Neural progenitor cell (in vitro differentiated cells): ENCODE measurements around the gene SLC2A14. TPM values are rescaled to one million over a fixed set of nuclear protein-coding genes. Genes with fewer than 3 reads are reported as not detected.
"Not testable (repeated sequence)": the region's sequence is repeated elsewhere in the genome, so short reads cannot be mapped to it uniquely, and the experiment has no call there.

Experiments
- DNase-seq: peaks from one replicate; pipeline ENCODE4 v3.0.0-alpha.2; 2016; ENCODE audit warnings: low spot score
- H2AFZ ChIP-seq: fragments of 200-600 bp; sonication (generic); replicated peaks from 2 replicates; pipeline ENCODE4 v1.6.1; 2016; ENCODE audit warnings: antibody characterized with exemption
- H3F3A ChIP-seq: fragments of 200-600 bp; sonication (generic); 2 replicates; pipeline ENCODE4 v1.6.1; 2016; ENCODE audit warnings: antibody characterized with exemption, low read depth
- H3K27ac ChIP-seq: fragments of 200-600 bp; sonication (generic); 2 replicates; pipeline ENCODE4 v1.5.1; 2016; ENCODE audit warnings: mild to moderate bottlenecking
- H3K27me3 ChIP-seq: fragments of 200-600 bp; sonication (generic); 2 replicates; pipeline ENCODE4 v1.6.1; 2016; ENCODE audit warnings: mild to moderate bottlenecking, moderate library complexity
- H3K36me3 ChIP-seq: fragments of 200-600 bp; sonication (generic); 2 replicates; pipeline ENCODE4 v1.5.1; 2016
- H3K4me1 ChIP-seq: fragments of 200-600 bp; sonication (generic); 2 replicates; pipeline ENCODE4 v1.6.1; 2016; ENCODE audit warnings: mixed run types
- H3K4me2 ChIP-seq: fragments of 200-600 bp; sonication (generic); 2 replicates; pipeline ENCODE4 v1.6.1; 2016
- H3K4me3 ChIP-seq: fragments of 200-600 bp; sonication (generic); 2 replicates; pipeline ENCODE4 v1.5.1; 2016
- H3K79me2 ChIP-seq: fragments of 200-600 bp; sonication (generic); 2 replicates; pipeline ENCODE4 v1.6.1; 2016; ENCODE audit warnings: low read depth
- H3K9ac ChIP-seq: fragments of 200-600 bp; sonication (generic); 2 replicates; pipeline ENCODE4 v1.6.1; 2016
- H3K9me3 ChIP-seq: fragments of 200-600 bp; sonication (generic); 2 replicates; pipeline ENCODE4 v1.5.1; 2016; ENCODE audit warnings: low read depth
- H4K20me1 ChIP-seq: fragments of 200-600 bp; sonication (generic); 2 replicates; pipeline ENCODE4 v1.6.1; 2016; ENCODE audit warnings: low read depth
- H3K27ac Mint-ChIP-seq: 3 replicates; pipeline ENCODE4 v1.8.0; 2021; ENCODE audit warnings: mixed read lengths
- H3K27me3 Mint-ChIP-seq: 2 replicates; pipeline ENCODE4 v1.8.0; 2022; ENCODE audit warnings: low read depth, mild to moderate bottlenecking, inconsistent platforms, moderate library complexity, mixed read lengths; ENCODE audit not compliant: insufficient read depth
- H3K36me3 Mint-ChIP-seq: 3 replicates; pipeline ENCODE4 v1.8.0; 2021; ENCODE audit warnings: mixed read lengths
- H3K4me1 Mint-ChIP-seq: 3 replicates; pipeline ENCODE4 v1.8.0; 2021; ENCODE audit warnings: mixed read lengths
- H3K4me3 Mint-ChIP-seq: 3 replicates; pipeline ENCODE4 v1.8.0; 2021; ENCODE audit warnings: mild to moderate bottlenecking, moderate library complexity, mixed read lengths
- H3K9me3 Mint-ChIP-seq: 3 replicates; pipeline ENCODE4 v1.8.0; 2020; ENCODE audit warnings: mixed read lengths
- total RNA-seq: library from RNA; depleted of rRNA; stranded (reverse); fragments of >200 nt; gene quantifications from 2 replicates; pipeline ENCODE4 v1.2.3, GENCODE V29; 2015; ENCODE audit warnings: low replicate concordance
- TF ChIP-seq, protein P1 (sequence below): fragments of 200-600 bp; sonication (generic); IDR thresholded peaks from 2 replicates; pipeline ENCODE4 v1.5.1; 2017; ENCODE audit warnings: antibody characterized with exemption, mild to moderate bottlenecking

The SLC2A14 gene
- total RNA-seq, 1 donor from 2014 or later, result 0.49 TPM

DNA sequence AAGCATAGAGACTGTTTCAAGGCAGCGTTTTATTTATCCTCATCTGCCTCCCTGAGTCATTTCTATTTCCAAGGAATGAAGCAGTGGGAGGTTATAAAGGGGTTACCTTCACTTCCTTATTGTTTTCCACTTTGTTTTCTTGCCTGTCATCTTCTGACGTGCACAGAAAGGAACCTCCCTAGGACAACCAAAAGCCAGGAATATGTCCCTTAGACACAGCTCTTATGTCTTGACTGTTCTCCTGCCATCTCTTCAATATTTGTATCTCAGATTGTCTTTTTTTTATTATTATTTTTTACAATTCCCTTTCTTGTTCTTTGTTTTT is 24.7 kb downstream of the SLC2A14 start:
- H3K9me3 ChIP-seq, H3K79me2 ChIP-seq, H3K27me3 ChIP-seq, H3K27ac Mint-ChIP-seq, H3K4me3 ChIP-seq, H3K36me3 Mint-ChIP-seq, H3K27ac ChIP-seq, H3K27me3 Mint-ChIP-seq, H3K4me3 Mint-ChIP-seq, H2AFZ ChIP-seq, H3K4me2 ChIP-seq, H3K9ac ChIP-seq, H3K9me3 Mint-ChIP-seq, DNase-seq, H3K36me3 ChIP-seq, H4K20me1 ChIP-seq: not testable (repeated sequence)
- peaks cover 30% of the 10 kb centered on the region for H3K4me1 ChIP-seq
- peaks cover 16% of the 10 kb centered on the region for H3F3A ChIP-seq
- H3K4me1 Mint-ChIP-seq, result peaks cover 29% of the 10 kb centered on the region

DNA sequence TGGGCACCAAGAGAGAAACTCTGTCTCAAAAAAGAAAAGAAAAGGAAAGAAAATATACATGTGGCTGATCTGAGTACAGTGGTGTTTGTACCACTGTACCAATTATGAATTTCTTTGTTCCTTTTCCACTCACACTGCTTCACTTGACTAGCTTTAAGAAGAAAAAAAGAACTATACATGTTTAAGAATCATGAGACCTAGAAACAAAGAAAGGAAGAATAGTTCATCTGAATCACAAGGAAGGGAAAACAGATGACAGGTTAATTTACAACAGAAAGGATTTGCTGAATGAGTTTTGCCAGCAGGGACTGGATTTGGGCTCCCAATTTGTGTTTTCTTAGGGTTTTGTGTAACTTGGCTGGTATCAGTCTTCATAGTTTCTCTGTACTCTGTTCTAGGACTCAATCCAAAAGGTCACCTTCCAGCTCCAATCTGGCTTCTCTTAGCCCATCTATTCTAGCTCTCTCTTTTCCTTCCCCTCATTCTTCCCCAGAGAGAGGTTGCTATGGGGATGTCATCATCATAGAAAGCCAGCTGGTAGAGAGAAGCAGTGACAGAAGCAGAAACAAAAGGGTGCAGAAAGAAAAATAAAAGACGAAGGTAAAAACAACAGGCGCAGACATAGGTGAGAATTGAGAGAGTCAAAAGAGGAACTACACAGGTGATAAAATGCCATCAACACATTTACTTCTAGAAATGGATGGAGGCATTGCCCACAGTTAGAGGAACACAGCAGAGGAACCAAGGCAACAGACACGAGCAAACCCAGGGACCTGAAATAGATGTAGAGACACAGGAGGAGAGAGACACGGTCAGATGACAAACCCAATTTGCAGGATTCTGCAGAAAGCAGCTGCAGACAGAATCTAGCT is 25.3 kb downstream of the SLC2A14 start:
- not testable (repeated sequence) for H3K27me3 Mint-ChIP-seq, H3K9ac ChIP-seq, H3K79me2 ChIP-seq, H4K20me1 ChIP-seq, H3K4me3 Mint-ChIP-seq, H3K27ac Mint-ChIP-seq, H3K36me3 Mint-ChIP-seq, H3K36me3 ChIP-seq, H3K27me3 ChIP-seq, H3K27ac ChIP-seq, H3K9me3 ChIP-seq, H3K9me3 Mint-ChIP-seq, DNase-seq, H3K4me3 ChIP-seq
- Histone ChIP-seq H3F3A (peaks cover 14% of the 10 kb centered on the region), H3K4me1 (peaks cover 24% of the 10 kb centered on the region), H3K4me2 (peak overlapping the region; percentile 43), H2AFZ (peak overlapping the region; percentile 33)
- peaks cover 27% of the 10 kb centered on the region for H3K4me1 Mint-ChIP-seq

DNA sequence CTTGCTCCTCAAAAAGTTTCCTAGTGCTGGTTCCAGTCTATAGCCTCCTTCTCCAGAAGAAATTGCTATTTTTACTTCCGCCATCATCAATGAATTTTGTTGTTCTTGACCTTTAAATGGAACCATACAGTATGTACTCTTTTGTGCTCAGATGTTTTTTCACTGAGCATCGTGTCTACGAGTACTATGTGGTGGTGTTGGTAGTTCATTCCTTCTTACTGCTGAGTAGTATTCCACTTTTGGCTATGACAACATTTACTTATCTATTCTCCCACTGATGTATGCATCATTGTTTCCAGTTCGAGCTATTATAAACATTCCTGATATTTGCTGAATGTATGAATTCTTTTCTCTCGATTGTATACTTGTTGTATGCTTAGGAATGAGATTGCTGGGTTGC is 28.6 kb downstream of the SLC2A14 start:
- Mint-ChIP-seq H3K9me3 (no peaks in the 10 kb centered on the region), H3K27me3 (peaks cover 3% of the 10 kb centered on the region), H3K4me1 (peaks cover 12% of the 10 kb centered on the region), H3K27ac (no peak overlapping the region), H3K4me3 (no peak overlapping the region), H3K36me3 (peaks cover 2% of the 10 kb centered on the region)
- H3K79me2 ChIP-seq, result no peaks in the 10 kb centered on the region
- peaks cover 5% of the 10 kb centered on the region for H3K4me1 ChIP-seq
- no peak overlapping the region for H2AFZ ChIP-seq
- TF ChIP-seq, protein P1, sequence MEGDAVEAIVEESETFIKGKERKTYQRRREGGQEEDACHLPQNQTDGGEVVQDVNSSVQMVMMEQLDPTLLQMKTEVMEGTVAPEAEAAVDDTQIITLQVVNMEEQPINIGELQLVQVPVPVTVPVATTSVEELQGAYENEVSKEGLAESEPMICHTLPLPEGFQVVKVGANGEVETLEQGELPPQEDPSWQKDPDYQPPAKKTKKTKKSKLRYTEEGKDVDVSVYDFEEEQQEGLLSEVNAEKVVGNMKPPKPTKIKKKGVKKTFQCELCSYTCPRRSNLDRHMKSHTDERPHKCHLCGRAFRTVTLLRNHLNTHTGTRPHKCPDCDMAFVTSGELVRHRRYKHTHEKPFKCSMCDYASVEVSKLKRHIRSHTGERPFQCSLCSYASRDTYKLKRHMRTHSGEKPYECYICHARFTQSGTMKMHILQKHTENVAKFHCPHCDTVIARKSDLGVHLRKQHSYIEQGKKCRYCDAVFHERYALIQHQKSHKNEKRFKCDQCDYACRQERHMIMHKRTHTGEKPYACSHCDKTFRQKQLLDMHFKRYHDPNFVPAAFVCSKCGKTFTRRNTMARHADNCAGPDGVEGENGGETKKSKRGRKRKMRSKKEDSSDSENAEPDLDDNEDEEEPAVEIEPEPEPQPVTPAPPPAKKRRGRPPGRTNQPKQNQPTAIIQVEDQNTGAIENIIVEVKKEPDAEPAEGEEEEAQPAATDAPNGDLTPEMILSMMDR, result no peak
- no peak for DNase-seq
- H3K27me3 ChIP-seq, result no peaks in the 10 kb centered on the region
- H3K9me3 ChIP-seq, result no peaks in the 10 kb centered on the region
- H4K20me1 ChIP-seq, result no peaks in the 10 kb centered on the region
- H3K4me3 ChIP-seq, result no peak overlapping the region
- no peak overlapping the region for H3K9ac ChIP-seq
- peaks cover 7% of the 10 kb centered on the region for H3F3A ChIP-seq
- H3K27ac ChIP-seq, result no peak overlapping the region
- no peak overlapping the region for H3K4me2 ChIP-seq
- no peaks in the 10 kb centered on the region for H3K36me3 ChIP-seq

DNA sequence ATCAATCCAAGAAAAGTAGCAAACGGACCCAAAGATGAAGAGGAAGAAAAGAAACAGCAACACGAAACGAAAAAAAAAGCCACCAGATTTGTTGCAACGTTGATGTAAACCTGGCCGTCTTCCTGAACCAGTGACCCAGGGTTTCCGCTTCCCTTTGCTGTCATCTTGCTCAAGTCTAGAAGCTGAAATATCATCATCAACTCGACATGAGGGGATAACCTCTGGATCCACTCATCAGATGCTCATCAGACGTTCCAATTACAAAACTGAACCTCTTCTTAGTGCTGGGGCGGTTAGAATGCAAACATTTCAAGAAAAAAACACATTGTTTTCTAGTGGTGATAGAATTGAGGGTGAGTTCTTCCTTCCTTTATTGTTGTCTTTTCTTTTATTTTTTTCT is 29.1 kb downstream of the SLC2A14 start:
- H3K9ac ChIP-seq, H3K36me3 Mint-ChIP-seq, H3K27me3 Mint-ChIP-seq, H3K9me3 Mint-ChIP-seq, H3K27ac Mint-ChIP-seq, H3K27ac ChIP-seq, H3K4me1 ChIP-seq, H3K4me3 ChIP-seq, H4K20me1 ChIP-seq, DNase-seq, H2AFZ ChIP-seq, H3K4me3 Mint-ChIP-seq, H3F3A ChIP-seq, H3K79me2 ChIP-seq, H3K36me3 ChIP-seq, H3K9me3 ChIP-seq, H3K4me2 ChIP-seq, H3K27me3 ChIP-seq: not testable (repeated sequence)
- H3K4me1 Mint-ChIP-seq, result peaks cover 12% of the 10 kb centered on the region

DNA sequence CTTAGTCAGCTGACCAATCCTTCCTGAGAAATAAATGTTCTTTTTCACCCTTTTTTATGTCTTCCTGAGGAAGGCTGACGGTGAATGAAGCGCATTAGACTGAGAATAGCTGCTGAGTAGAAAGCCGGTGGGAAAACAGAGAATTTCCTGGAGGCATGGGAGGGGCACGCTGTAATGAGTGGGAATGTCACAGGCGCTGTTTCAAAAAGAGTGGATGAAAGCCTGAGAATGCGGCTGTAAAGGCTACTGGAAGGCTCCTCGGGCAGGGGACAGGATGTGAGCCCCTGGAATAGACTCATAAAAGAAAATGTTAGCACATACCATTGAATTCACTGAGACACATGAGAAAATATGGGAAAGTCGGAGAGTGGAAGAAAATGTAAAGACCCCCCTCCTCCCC is 29.6 kb downstream of the SLC2A14 start:
- H3K79me2 ChIP-seq, H3K4me2 ChIP-seq: not testable (repeated sequence)

DNA sequence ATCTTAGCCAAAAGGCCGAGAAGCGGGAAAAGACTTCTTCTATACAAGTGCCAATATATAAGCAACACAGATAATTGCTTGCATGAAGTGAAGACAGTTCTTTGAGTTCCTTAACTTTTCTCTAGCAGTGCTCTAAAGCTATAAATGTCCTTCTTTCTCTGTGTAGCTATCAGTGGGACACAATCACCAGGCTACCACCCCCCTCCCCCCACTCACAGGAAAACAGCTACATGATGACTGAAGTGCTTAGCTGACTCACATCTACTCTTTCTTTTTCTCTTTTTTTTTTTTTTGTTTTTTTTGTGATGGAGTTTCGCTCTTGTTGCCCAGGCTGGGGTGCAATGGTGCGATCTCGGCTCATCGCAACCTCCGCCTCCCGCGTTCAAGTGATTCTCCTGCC is 30.3 kb downstream of the SLC2A14 start:
- H3F3A ChIP-seq, H3K27ac Mint-ChIP-seq, H3K9me3 Mint-ChIP-seq, H3K9me3 ChIP-seq, H3K79me2 ChIP-seq, H3K4me1 Mint-ChIP-seq, H4K20me1 ChIP-seq, H3K4me1 ChIP-seq, H3K27ac ChIP-seq, H3K36me3 Mint-ChIP-seq, H3K9ac ChIP-seq, H3K4me3 Mint-ChIP-seq, H3K27me3 ChIP-seq, H3K4me2 ChIP-seq, H3K4me3 ChIP-seq, H3K36me3 ChIP-seq, DNase-seq, H3K27me3 Mint-ChIP-seq: not testable (repeated sequence)
- peak overlapping the region; percentile 12 for H2AFZ ChIP-seq

More for the DNA sequence above, 29.6 kb downstream of the SLC2A14 start:
- H3K36me3 ChIP-seq, H3K4me1 ChIP-seq, DNase-seq, H3K27ac Mint-ChIP-seq, H2AFZ ChIP-seq, H3K4me1 Mint-ChIP-seq, H3K9me3 ChIP-seq, H3K36me3 Mint-ChIP-seq, H3K4me3 Mint-ChIP-seq, H4K20me1 ChIP-seq, H3K9ac ChIP-seq, H3K27ac ChIP-seq, H3K9me3 Mint-ChIP-seq, H3K4me3 ChIP-seq, H3F3A ChIP-seq, H3K27me3 Mint-ChIP-seq, H3K27me3 ChIP-seq: not testable (repeated sequence)

DNA sequence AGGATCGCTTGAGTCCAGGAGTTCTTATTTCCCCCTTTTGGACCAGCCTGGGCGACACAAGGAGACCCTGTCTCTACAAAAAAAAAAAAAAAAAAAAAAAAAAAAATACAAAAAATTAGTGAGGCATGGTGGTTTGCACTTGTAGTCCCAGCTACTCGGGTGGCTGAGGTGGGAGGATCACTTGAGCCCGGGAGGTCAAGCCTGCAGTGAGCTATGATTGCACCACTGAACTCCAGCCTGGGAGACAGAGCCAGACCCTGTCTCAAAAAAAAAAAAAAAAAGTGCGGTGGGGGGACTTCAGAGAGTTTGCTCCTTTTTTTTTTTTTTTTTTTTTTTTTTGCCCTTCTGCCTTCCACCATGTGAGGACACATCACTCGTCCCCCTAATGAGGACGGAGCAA is 32.9 kb downstream of the SLC2A14 start:
- not testable (repeated sequence) for H3K27ac Mint-ChIP-seq, H3K27me3 Mint-ChIP-seq, H3K4me3 Mint-ChIP-seq, H3F3A ChIP-seq, H3K36me3 ChIP-seq, H3K4me2 ChIP-seq, H3K27ac ChIP-seq, H2AFZ ChIP-seq, H3K4me1 Mint-ChIP-seq, DNase-seq, H4K20me1 ChIP-seq, H3K9me3 ChIP-seq, H3K9me3 Mint-ChIP-seq, H3K4me3 ChIP-seq, H3K27me3 ChIP-seq, H3K9ac ChIP-seq, H3K79me2 ChIP-seq, H3K4me1 ChIP-seq, H3K36me3 Mint-ChIP-seq
